Right lobe of liver (tissue), 4 donors: ENCODE results near the gene RIPOR2.

ENCODE experiments used
- CTCF ChIP-seq, 4 donors: fragments of 200-600 bp in 3 of 4; fragments of 450-650 bp in 1 of 4; IDR thresholded peaks; one replicate each; pipeline versions ENCODE4 v1.5.1 to v1.8.0; 2016 to 2022; ENCODE audit warnings: antibody characterized with exemption in 4 of 4, mild to moderate bottlenecking in 2 of 4
- POLR2A ChIP-seq: fragments of 450-650 bp; IDR thresholded peaks from one replicate; pipeline ENCODE4 v1.6.1; 2017; ENCODE audit warnings: antibody characterized with exemption, mild to moderate bottlenecking
- donor health status: DM: no; HTN: no; CAD: no.
- donor health status: DM: no; HTN: no; CAD: no.
- donor health status: DM: no; HTN: yes; CAD: no.

GRCh38 chr6:24920136-24920535 is 15.6 kb downstream of the RIPOR2 start:
- TF ChIP-seq CTCF (IDR thresholded peaks at IDR 0.05) (no peak), POLR2A (no peak)
